GM21390 (cell line): ENCODE results near the gene SYMPK.

Experiments
- ATAC-seq: cut with Tn5 transposase; IDR thresholded peaks from one replicate; pipeline ENCODE4 v1.9.1; 2021; ENCODE audit not compliant: unreplicated experiment

SYMPK gene

GRCh38 chr19:45768655-45768983, 94.3 kb downstream of the SYMPK start:
- no peak for ATAC-seq

DNA sequence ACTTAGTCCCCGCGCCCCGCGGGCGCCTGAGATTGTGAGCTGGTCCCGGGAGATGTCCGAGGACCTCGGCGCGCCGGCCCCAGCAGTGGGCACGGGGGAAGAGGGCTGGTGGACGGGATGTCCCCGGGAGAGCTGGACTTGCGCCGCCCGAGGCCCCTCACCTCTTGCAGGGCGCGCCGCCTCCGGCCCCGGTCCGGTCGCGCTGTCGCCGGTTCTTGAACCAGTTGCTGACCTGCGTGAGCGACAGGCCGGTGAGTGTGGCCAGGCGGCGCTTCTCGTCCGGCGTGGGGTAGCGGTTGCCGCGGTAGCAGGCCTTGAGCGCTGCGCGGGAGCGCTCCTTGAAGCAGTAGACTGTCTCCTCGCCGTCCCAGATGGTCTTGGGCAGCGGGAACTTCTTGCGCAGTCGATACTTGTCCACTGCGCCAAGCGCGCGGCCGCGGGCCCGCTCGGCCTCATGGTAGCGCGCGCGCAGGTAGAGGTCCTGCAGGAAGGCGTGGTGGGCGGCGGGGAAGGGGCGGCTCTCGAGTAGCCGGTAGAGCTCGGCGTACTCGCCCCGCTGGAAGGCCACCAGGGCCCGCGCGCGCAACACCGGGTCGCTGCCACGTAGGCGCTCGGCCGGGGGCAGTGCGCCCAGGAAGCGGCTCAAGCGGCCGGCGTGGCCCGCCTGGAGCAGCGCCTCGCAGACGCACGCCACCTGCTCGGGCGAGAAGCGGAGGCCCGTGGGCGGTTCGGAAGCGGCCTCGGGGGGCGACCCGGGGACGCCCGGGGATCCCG, 94.9 kb downstream of the SYMPK start:
- ATAC-seq, result no peak

DNA sequence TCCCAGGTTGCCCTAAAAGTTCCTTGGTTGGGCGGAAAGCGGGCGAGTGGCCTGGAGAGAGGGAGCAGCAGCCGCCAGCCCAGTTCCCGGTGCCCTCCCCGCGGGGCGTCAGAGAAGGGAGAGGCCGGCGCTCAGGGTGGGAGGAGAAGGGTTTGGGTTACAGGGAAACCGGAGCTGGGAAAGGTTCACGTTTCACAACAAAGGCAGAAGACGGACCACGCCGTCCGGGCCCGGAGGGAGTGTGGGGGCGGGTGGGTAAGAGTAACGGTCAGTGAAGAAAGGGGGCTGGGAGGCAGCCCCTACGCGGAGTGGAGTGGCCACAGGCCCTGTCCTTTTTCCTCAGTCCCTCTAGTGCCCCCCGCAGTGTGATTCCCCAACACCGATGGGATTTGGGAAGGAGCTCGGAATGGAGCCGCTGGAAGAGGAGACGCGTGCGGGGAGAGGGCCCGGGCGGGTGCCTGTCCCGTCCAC, 95.5 kb downstream of the SYMPK start:
- ATAC-seq, result no peak

GRCh38 chr19:45766869-45767346, 96.0 kb downstream of the SYMPK start:
- no peak for ATAC-seq

GRCh38 chr19:45766296-45766868, 96.6 kb downstream of the SYMPK start:
- no peak for ATAC-seq

GRCh38 chr19:45765702-45766295, 97.1 kb downstream of the SYMPK start:
- ATAC-seq, result no peak
